ENCODE data around the gene B3GALNT2.

DNA sequence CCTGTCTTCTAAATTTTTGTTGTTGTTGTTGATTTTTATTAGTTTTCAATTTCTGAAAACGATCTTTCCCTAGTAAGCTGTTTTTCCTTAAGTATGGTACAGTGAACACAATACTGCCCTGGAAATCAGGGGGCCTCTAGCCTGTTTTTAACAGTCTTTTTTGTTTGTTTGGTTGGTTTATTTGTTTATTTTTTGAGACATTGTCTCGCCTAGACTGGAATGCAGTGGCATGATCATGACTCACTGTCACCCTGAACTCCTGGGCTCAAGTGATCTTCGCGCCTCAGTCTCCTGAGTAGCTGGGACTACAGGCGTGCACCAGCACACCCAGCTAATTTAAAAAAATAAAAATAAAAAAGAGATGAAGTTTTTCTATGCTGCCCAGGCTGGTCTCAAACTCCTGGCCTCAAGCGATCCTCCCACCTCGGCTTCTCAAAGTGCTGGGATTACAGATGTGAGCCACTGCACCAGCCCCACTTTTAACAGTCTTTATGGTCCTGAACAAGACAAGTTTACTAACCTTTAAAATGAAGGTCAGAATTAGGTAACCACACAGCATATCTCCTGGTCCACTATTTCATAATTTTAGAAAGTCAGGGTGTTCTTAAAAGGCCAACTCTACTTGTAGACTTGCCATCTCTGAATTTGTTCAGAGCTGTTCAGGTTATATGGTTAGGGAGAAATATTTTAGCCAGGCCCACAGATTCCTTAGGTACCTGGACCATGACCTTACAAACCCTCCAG, 101.6 kb downstream of the B3GALNT2 start:
- TF ChIP-seq, protein P1, sequence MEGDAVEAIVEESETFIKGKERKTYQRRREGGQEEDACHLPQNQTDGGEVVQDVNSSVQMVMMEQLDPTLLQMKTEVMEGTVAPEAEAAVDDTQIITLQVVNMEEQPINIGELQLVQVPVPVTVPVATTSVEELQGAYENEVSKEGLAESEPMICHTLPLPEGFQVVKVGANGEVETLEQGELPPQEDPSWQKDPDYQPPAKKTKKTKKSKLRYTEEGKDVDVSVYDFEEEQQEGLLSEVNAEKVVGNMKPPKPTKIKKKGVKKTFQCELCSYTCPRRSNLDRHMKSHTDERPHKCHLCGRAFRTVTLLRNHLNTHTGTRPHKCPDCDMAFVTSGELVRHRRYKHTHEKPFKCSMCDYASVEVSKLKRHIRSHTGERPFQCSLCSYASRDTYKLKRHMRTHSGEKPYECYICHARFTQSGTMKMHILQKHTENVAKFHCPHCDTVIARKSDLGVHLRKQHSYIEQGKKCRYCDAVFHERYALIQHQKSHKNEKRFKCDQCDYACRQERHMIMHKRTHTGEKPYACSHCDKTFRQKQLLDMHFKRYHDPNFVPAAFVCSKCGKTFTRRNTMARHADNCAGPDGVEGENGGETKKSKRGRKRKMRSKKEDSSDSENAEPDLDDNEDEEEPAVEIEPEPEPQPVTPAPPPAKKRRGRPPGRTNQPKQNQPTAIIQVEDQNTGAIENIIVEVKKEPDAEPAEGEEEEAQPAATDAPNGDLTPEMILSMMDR (IDR thresholded peaks at IDR 0.05; ENCODE audit: insufficient read depth, low read length, poor library complexity, severe bottlenecking), result no peak
- no peak for TF ChIP-seq EZH2phosphoT487 (conservative IDR thresholded peaks at IDR 0.05; ENCODE audit: low read length)
